Adipocyte (in vitro differentiated cells): ENCODE measurements around the gene NINJ1.
A peak's percentile ranks its signal among the peaks of the same experiment; 100 is the strongest.
"Not testable (repeated sequence)": the region's sequence is repeated elsewhere in the genome, so short reads cannot be mapped to it uniquely, and the experiment has no call there.

Experiments
- DNase-seq: peaks from one replicate; pipeline ENCODE4 v3.0.0-alpha.2; 2015; ENCODE audit warnings: low read depth
- H3K27me3 ChIP-seq: replicated peaks from 2 replicates; pipeline ENCODE4 v1.7.0; 2013; ENCODE audit warnings: mild to moderate bottlenecking, low read length, moderate library complexity; ENCODE audit not compliant: control insufficient read depth, insufficient read depth
- H3K36me3 ChIP-seq: 2 replicates; pipeline ENCODE4 v1.7.0; 2013; ENCODE audit warnings: low read length, mild to moderate bottlenecking, moderate library complexity; ENCODE audit not compliant: control insufficient read depth, insufficient read depth, severe bottlenecking
- H3K4me1 ChIP-seq: 2 replicates; pipeline ENCODE4 v1.7.0; 2013; ENCODE audit warnings: mild to moderate bottlenecking, low read length, moderate library complexity; ENCODE audit not compliant: control insufficient read depth, insufficient read depth
- H3K4me3 ChIP-seq: 2 replicates; pipeline ENCODE4 v1.7.0; 2013; ENCODE audit warnings: mild to moderate bottlenecking, low read length, moderate library complexity
- H3K9ac ChIP-seq: 2 replicates; pipeline ENCODE4 v1.7.0; 2013; ENCODE audit warnings: mild to moderate bottlenecking, low read length, moderate library complexity
- H3K9me3 ChIP-seq: 2 replicates; pipeline ENCODE4 v1.7.0; 2013; ENCODE audit warnings: mild to moderate bottlenecking, low read length, moderate library complexity; ENCODE audit not compliant: control insufficient read depth

NINJ1 gene

GRCh38 chr9:93105620-93106019 is 28.4 kb downstream of the NINJ1 start:
- H3K9ac ChIP-seq: no peak overlapping the region
- no peaks in the 10 kb centered on the region for H3K9me3 ChIP-seq
- peaks cover 11% of the 10 kb centered on the region for H3K36me3 ChIP-seq
- no peak overlapping the region for H3K4me3 ChIP-seq
- no peaks in the 10 kb centered on the region for H3K27me3 ChIP-seq
- peaks cover 7% of the 10 kb centered on the region for H3K4me1 ChIP-seq
- DNase-seq: no peak

- not testable (repeated sequence) for H3K9ac ChIP-seq, H3K9me3 ChIP-seq, H3K4me3 ChIP-seq, H3K27me3 ChIP-seq, H3K36me3 ChIP-seq, DNase-seq
- peaks cover 29% of the 10 kb centered on the region for H3K4me1 ChIP-seq
Measured at GRCh38 chr9:93101086-93101485, 33.0 kb downstream of the NINJ1 start.

GRCh38 chr9:93100276-93100636 is 33.8 kb downstream of the NINJ1 start:
- Histone ChIP-seq H3K9me3 (no peaks in the 10 kb centered on the region), H3K4me1 (peaks cover 29% of the 10 kb centered on the region), H3K27me3 (no peaks in the 10 kb centered on the region), H3K36me3 (no peaks in the 10 kb centered on the region), H3K4me3 (no peak overlapping the region), H3K9ac (no peak overlapping the region)
- DNase-seq: no peak

DNA sequence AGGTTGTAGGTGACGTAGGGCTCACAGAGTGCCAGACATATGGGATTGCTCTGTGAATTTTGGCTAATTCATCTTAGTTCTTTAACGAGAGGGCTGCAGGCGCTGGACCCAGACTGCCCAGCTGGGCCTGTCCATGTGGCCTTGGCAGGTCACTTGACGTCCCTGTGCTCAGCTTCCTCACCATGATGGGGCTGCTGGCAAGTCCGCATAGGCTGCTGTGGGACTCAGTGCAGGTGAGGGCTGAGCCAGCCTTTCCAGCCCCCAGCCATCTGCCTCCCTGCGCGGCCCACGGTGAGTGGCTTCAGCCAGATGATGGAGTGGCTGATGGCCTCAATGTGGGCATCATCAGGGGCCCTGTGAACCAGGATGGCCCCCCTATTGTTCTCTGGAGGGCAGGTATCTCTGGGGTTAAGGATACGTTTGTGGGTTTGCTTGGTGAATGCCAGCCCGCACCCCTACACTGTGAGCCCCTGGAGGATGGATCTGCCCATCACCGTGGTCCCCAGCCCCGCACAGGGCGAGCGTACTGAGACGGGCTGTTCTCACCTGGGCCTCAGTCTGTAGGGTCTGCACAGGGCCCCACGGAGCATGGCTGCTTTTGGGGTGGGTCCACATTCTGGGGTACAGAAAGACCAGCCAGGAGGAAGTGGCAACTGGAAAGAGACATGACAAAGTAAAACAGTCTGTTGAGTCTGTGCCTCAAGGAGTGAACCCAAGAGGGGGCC is 34.3 kb downstream of the NINJ1 start:
- DNase-seq: no peak
- H3K4me1 ChIP-seq: peaks cover 29% of the 10 kb centered on the region
- no peak overlapping the region for H3K4me3 ChIP-seq
- no peaks in the 10 kb centered on the region for H3K27me3 ChIP-seq
- H3K9ac ChIP-seq: peak overlapping the region; percentile 30
- H3K9me3 ChIP-seq: no peaks in the 10 kb centered on the region
- H3K36me3 ChIP-seq: no peaks in the 10 kb centered on the region

DNA sequence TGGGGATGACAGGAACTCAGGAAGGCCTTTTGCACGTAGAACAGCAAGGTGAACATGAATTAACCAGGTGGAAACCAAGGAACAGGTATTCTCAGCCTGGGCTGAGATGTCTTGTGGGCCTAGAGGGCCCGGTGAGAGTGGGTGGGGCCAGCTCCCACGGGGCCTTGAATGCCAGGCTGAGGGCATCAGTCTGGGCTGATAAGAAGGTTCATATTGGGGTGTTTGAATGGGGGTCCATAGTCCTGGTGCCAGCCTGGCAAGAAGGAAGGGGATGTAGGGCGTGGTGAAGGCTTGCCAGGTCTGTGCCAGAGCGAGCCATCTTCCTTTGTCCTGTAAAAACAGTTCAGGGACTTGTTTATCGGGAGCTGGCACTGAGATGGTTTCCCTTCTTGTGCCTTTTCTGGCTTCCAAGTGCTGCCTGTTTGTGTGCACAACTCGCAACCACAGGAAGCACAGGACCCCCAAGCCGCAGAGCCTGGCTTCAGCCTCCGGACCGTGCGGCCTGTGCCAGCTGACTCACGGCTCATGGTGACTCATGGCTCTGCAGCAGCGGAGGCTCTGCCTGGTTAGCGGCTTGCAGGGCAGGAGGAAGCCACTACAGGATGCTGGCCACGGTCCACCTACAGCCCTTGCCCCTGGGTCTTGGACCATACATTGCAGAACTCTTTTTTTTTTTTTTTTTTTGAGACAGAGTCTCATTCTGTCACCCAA is 35.7 kb downstream of the NINJ1 start:
- peak overlapping the region; percentile 52 for H3K9ac ChIP-seq
- peak; percentile 97 for DNase-seq
- H3K4me3 ChIP-seq: peak overlapping the region; percentile 92
- H3K4me1 ChIP-seq: peaks cover 29% of the 10 kb centered on the region
- no peaks in the 10 kb centered on the region for H3K9me3 ChIP-seq
- H3K27me3 ChIP-seq: no peaks in the 10 kb centered on the region
- no peaks in the 10 kb centered on the region for H3K36me3 ChIP-seq

DNA sequence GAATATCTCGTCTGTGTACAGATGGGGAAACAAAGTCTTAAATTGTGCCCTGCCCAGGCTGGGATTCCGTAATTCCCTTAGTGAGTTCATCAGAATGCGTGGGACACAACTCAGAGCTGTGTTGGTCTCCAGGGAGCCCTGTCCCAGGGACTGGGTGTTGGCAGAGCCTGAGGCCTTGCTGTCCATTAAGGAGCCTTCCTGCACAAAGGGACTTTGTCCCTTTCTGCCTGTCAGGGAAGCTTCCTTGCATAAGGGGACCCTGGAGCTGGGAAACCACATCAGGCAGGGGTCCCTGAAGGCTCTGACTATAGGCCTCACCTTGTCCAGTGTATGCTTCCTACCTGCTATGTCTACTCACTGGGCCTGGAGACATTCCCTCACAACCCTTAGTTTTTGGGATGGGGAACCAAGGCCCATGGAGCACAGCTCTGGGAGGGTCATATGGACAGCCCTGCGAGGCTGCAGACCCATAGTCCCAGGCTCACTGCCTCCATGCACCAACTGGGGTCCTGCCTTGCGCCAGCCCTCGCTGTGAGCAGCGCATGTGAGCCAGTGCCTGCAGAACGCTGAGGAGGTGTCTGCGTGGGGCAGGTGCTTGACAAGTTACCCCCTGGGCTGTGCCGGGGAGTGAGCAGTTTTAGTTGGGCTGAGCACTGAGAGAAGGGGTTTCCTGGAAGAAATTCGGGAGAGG is 36.4 kb downstream of the NINJ1 start:
- DNase-seq: peak; percentile 28
- Histone ChIP-seq H3K4me3 (peak overlapping the region; percentile 92), H3K27me3 (no peaks in the 10 kb centered on the region), H3K9ac (peak overlapping the region; percentile 77), H3K36me3 (no peaks in the 10 kb centered on the region), H3K4me1 (peaks cover 29% of the 10 kb centered on the region), H3K9me3 (no peaks in the 10 kb centered on the region)

DNA sequence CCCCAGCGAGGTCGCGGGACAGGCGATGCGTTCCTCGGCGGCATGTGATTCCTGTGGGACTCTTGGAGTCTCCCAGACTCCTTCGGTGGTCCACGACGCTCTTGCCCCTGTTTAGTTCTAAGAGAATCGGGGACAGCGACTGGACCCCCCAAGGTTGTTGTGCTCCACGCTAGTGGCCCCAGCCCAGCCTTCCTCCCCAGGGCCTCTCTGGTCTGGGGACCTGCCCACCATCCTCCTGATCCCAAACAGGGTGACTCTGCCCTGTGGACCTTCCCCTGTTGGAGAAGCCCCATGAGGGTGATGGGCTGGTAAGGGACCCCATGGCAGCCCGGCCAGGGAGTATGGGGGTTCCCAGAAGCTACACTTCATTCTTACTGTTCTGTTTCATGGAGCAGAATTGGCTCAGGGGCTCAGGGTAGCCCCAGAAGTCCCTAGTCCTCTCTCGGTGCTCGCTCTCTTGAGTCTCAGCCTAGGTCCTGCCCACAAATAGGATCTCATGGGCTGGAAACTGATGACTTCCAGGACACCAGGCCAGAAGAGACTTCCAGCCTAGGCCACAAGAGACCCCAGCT is 37.2 kb downstream of the NINJ1 start:
- Histone ChIP-seq H3K36me3 (no peaks in the 10 kb centered on the region), H3K4me1 (peaks cover 29% of the 10 kb centered on the region), H3K9ac (peak overlapping the region; percentile 77), H3K4me3 (peak overlapping the region; percentile 92), H3K27me3 (no peaks in the 10 kb centered on the region), H3K9me3 (no peaks in the 10 kb centered on the region)
- DNase-seq: peak; percentile 12

- Histone ChIP-seq H3K4me1 (peaks cover 29% of the 10 kb centered on the region), H3K9me3 (peaks cover 6% of the 10 kb centered on the region), H3K9ac (peak within 1 kb of the TSS; percentile 77), H3K36me3 (no peaks in the 10 kb centered on the region), H3K27me3 (no peaks in the 10 kb centered on the region), H3K4me3 (peak within 1 kb of the TSS; percentile 92)
- DNase-seq: peak; percentile 70
Measured at GRCh38 chr9:93096131-93096802, 37.8 kb downstream of the NINJ1 start, which contains the start of gene CARD19. Gene CARD19 (plus strand): TSS chr9:93096217. CDS start chr9:93096346, 129 bp downstream.

- H3K4me3 ChIP-seq: peak overlapping the region; percentile 77
- H3K27me3 ChIP-seq: no peaks in the 10 kb centered on the region
- no peaks in the 10 kb centered on the region for H3K36me3 ChIP-seq
- peaks cover 29% of the 10 kb centered on the region for H3K4me1 ChIP-seq
- peak; percentile 100 for DNase-seq
- peaks cover 14% of the 10 kb centered on the region for H3K9me3 ChIP-seq
- peak overlapping the region; percentile 76 for H3K9ac ChIP-seq
Measured at GRCh38 chr9:93095205-93096130, 38.6 kb downstream of the NINJ1 start.

DNA sequence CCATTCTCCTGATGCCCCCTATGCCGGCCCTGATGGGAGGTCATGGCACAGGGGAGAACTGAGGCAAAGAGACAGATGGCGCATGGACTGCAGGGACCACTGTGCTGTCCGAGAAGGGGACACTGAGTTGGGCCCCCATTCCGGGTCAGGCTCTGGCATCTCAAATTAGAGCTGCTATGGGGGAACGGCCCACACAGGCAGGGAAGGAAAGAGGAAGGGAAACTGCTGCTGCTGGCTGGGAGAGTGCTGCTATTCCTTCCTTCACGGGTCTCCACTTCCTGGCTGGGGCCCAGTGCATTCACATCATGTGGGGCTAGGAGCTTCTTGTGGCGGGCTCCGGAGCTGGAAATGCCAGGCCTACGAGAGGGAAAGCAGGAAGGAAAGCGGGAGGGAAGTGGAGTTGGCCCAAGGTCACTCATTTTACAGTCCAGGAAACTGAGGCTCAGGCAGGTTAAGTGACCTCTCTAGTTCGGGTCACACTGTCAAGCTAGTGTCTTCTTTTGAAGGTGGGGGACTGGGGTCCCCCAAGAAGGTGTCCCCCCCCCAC is 39.3 kb downstream of the NINJ1 start:
- Histone ChIP-seq H3K4me3 (peak overlapping the region; percentile 77), H3K27me3 (no peaks in the 10 kb centered on the region), H3K9me3 (peaks cover 21% of the 10 kb centered on the region), H3K9ac (peak overlapping the region; percentile 76), H3K36me3 (no peaks in the 10 kb centered on the region), H3K4me1 (peaks cover 29% of the 10 kb centered on the region)
- DNase-seq: peak; percentile 16
